Tibial nerve (tissue), 4 donors: ENCODE data around the gene FBN3. TPM values are rescaled to one million over a fixed set of nuclear protein-coding genes. Genes with fewer than 3 reads are reported as not detected.

ENCODE experiments used
- DNase-seq, 2 donors: peaks; one replicate each; pipeline ENCODE4 v3.0.0-alpha.2; 2019; ENCODE audit warnings: low spot score in 2 of 2
- H3K27ac ChIP-seq, 4 donors: fragments of 200-600 bp; sonication (generic) in 3 of 4; one replicate each; pipeline ENCODE4 v1.5.1; 2017 to 2019; ENCODE audit warnings: mild to moderate bottlenecking in 1 of 4
- H3K27me3 ChIP-seq, 2 donors: fragments of 200-600 bp; sonication (generic) in 1 of 2; one replicate each; pipeline versions ENCODE4 v1.5.1 to v1.6.0; 2017 to 2019
- H3K36me3 ChIP-seq, 3 donors: fragments of 200-600 bp; sonication (generic); one replicate each; pipeline ENCODE4 v1.5.1; 2018 to 2019
- H3K4me1 ChIP-seq, 4 donors: fragments of 200-600 bp; sonication (generic) in 3 of 4; one replicate each; pipeline ENCODE4 v1.5.1; 2017 to 2019
- H3K4me3 ChIP-seq, 4 donors: fragments of 200-600 bp; sonication (generic) in 3 of 4; one replicate each; pipeline ENCODE4 v1.5.1; 2017 to 2019; ENCODE audit warnings: mild to moderate bottlenecking in 1 of 4, moderate library complexity in 1 of 4
- H3K9me3 ChIP-seq, 4 donors: fragments of 200-600 bp; sonication (generic) in 3 of 4; one replicate each; pipeline ENCODE4 v1.5.1; 2017 to 2019
- CTCF ChIP-seq, 5 experiments: fragments of 200-600 bp in 3 of 5; fragments of 450-650 bp in 2 of 5; sonication (generic) in 3 of 5; IDR thresholded peaks; one replicate each; pipeline ENCODE4 v1.5.1; 2016 to 2019; ENCODE audit warnings: antibody characterized with exemption in 5 of 5, mild to moderate bottlenecking in 3 of 5, moderate library complexity in 2 of 5
- EP300 ChIP-seq, 2 donors: sonication (generic); formaldehyde crosslinking; IDR thresholded peaks; one replicate each; pipeline ENCODE4 v1.6.1; 2017; ENCODE audit warnings: antibody characterized with exemption in 2 of 2, mild to moderate bottlenecking in 1 of 2
- POLR2A ChIP-seq, 2 donors: fragments of 450-650 bp; IDR thresholded peaks; one replicate each; pipeline ENCODE4 v1.6.1; 2017; ENCODE audit warnings: antibody characterized with exemption in 2 of 2, mild to moderate bottlenecking in 2 of 2, moderate library complexity in 2 of 2
- WGBS, 2 donors: methylation state at CpG; one replicate each; pipeline ENCODE4 v1.1.5; 2018; 5-methylcytosine and 5-hydroxymethylcytosine counted together
- total RNA-seq, 4 donors: library from RNA; depleted of rRNA; stranded (reverse); fragments of >200 nt; gene quantifications; one replicate each; pipeline ENCODE4 v1.1.0, GENCODE V29; 2016

Gene FBN3
- total RNA-seq, 4 donors from 2014 or later = 0.20 to 2.5 TPM; not detected in 2

- H3K27me3 ChIP-seq = no peaks in the 10 kb centered on the region
- DNase-seq = no peak
- TF ChIP-seq CTCF (IDR thresholded peaks at IDR 0.05) = no peak
- TF ChIP-seq POLR2A (IDR thresholded peaks at IDR 0.05) = no peak
- TF ChIP-seq EP300 (IDR thresholded peaks at IDR 0.05) = no peak
- no peak overlapping the region for H3K27ac ChIP-seq
- no peak overlapping the region for H3K4me3 ChIP-seq
- H3K36me3 ChIP-seq = no peaks in the 10 kb centered on the region
- no peaks in the 10 kb centered on the region for H3K4me1 ChIP-seq
- 86% methylated on average over 5 of the region's 5 CpGs for WGBS, 2 donors
- H3K9me3 ChIP-seq = no peaks in the 10 kb centered on the region
Observed at GRCh38 chr19:8185343-8186068, 36.1 kb upstream of the FBN3 start.

- H3K4me1 ChIP-seq = no peaks in the 10 kb centered on the region
- no peaks in the 10 kb centered on the region for H3K9me3 ChIP-seq
- H3K36me3 ChIP-seq = no peaks in the 10 kb centered on the region
- no peaks in the 10 kb centered on the region for H3K27me3 ChIP-seq
- H3K4me3 ChIP-seq = no peak overlapping the region
- TF ChIP-seq EP300 (IDR thresholded peaks at IDR 0.05) = no peak
- TF ChIP-seq CTCF (IDR thresholded peaks at IDR 0.05) = no peak
- TF ChIP-seq POLR2A (IDR thresholded peaks at IDR 0.05) = no peak
- 87 to 94% methylated on average over 9 of the region's 9 CpGs for WGBS, 2 donors
- no peak overlapping the region for H3K27ac ChIP-seq
- no peak for DNase-seq
Observed at GRCh38 chr19:8184274-8184673, 34.9 kb upstream of the FBN3 start.

GRCh38 chr19:8180018-8180417, 30.6 kb upstream of the FBN3 start:
- Histone ChIP-seq H3K4me3 (no peak overlapping the region), H3K4me1 (no peaks in the 10 kb centered on the region), H3K36me3 (no peaks in the 10 kb centered on the region), H3K27ac (no peak overlapping the region), H3K27me3 (no peaks in the 10 kb centered on the region), H3K9me3 (no peaks in the 10 kb centered on the region)
- DNase-seq = no peak
- TF ChIP-seq POLR2A (IDR thresholded peaks at IDR 0.05) = no peak
- TF ChIP-seq EP300 (IDR thresholded peaks at IDR 0.05) = no peak
- no peak for TF ChIP-seq CTCF (IDR thresholded peaks at IDR 0.05)
- 64 to 70% methylated on average over 6 of the region's 6 CpGs for WGBS, 2 donors

- no peaks in the 10 kb centered on the region for H3K36me3 ChIP-seq
- H3K4me1 ChIP-seq = no peaks in the 10 kb centered on the region
- H3K27ac ChIP-seq = no peak overlapping the region
- DNase-seq = no peak
- no peak for TF ChIP-seq CTCF (IDR thresholded peaks at IDR 0.05)
- H3K9me3 ChIP-seq = no peaks in the 10 kb centered on the region
- WGBS, 2 donors = 74 to 78% methylated on average over 9 of the region's 9 CpGs
- no peak overlapping the region for H3K4me3 ChIP-seq
- no peaks in the 10 kb centered on the region for H3K27me3 ChIP-seq
Observed at GRCh38 chr19:8174706-8175105, 25.3 kb upstream of the FBN3 start.

- no peak for DNase-seq
- no peak overlapping the region for H3K27ac ChIP-seq
- no peaks in the 10 kb centered on the region for H3K27me3 ChIP-seq
- 90 to 94% methylated on average over 7 of the region's 7 CpGs for WGBS, 2 donors
- no peaks in the 10 kb centered on the region for H3K36me3 ChIP-seq
- no peaks in the 10 kb centered on the region for H3K4me1 ChIP-seq
- no peaks in the 10 kb centered on the region for H3K9me3 ChIP-seq
- TF ChIP-seq CTCF (IDR thresholded peaks at IDR 0.05) (no peak), EP300 (IDR thresholded peaks at IDR 0.05) (no peak), POLR2A (IDR thresholded peaks at IDR 0.05) (no peak)
- no peak overlapping the region for H3K4me3 ChIP-seq
Observed at GRCh38 chr19:8168537-8168936, 19.1 kb upstream of the FBN3 start.
